Globus pallidus (tissue), 1 donor: ENCODE data around the gene SLFN11.
A peak's percentile ranks its signal among the peaks of the same experiment; 100 is the strongest.
"Not testable (repeated sequence)": the region's sequence is repeated elsewhere in the genome, so short reads cannot be mapped to it uniquely, and the experiment has no call there.

Experiments used
- DNase-seq: peaks from one replicate; pipeline ENCODE4 v3.0.0-alpha.2; 2015; ENCODE audit warnings: low spot score

The SLFN11 gene, protein sequence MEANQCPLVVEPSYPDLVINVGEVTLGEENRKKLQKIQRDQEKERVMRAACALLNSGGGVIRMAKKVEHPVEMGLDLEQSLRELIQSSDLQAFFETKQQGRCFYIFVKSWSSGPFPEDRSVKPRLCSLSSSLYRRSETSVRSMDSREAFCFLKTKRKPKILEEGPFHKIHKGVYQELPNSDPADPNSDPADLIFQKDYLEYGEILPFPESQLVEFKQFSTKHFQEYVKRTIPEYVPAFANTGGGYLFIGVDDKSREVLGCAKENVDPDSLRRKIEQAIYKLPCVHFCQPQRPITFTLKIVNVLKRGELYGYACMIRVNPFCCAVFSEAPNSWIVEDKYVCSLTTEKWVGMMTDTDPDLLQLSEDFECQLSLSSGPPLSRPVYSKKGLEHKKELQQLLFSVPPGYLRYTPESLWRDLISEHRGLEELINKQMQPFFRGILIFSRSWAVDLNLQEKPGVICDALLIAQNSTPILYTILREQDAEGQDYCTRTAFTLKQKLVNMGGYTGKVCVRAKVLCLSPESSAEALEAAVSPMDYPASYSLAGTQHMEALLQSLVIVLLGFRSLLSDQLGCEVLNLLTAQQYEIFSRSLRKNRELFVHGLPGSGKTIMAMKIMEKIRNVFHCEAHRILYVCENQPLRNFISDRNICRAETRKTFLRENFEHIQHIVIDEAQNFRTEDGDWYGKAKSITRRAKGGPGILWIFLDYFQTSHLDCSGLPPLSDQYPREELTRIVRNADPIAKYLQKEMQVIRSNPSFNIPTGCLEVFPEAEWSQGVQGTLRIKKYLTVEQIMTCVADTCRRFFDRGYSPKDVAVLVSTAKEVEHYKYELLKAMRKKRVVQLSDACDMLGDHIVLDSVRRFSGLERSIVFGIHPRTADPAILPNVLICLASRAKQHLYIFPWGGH

DNA sequence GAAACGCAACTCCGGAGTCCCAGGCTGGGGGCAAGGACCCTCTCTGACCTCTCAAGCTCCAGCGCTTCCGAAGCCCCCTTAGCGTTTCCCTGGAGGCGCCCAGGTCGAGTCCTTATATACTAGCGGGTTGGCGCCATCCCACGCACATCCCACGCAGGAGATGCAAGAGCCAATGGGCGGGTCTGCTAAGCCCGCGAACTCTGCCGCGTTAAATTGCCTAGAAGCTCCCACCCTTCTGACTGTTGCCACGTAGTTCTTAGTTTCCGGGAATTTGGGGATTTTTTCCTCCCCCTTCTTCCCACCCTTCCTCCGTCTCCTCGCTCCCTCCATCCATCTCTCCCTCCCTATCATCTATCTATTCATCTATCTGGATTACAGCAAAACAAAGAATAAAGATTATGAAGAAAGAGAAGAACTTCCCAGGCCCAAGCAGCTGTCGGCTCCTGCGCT is at the start of gene SLFN11:
Gene SLFN11 (minus strand): TSS at position 88 of the 450 bp plus-strand sequence. CDS start 9,814 bp downstream, outside the sequence.
- DNase-seq = peak; percentile 64

DNA sequence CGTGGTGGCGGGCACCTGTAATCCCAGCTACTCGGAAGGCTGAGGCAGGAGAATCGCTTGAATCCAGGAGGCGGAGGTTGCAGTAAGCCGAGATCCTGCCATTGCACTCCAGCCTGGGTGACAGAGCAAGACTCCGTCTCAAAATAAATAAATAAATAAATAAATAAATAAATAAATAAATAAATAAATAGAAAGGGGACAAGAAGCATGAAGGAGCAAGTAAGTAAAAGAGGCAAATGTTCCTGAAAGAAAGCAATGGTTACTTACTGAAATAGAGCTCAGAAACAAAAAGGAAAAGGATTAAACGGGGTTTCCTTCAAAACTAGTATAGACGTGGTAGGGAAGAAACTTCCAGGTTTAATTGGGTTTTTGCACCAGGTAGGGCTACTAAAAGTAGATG is 47.6 kb upstream of the SLFN11 start:
- DNase-seq = not testable (repeated sequence)

DNA sequence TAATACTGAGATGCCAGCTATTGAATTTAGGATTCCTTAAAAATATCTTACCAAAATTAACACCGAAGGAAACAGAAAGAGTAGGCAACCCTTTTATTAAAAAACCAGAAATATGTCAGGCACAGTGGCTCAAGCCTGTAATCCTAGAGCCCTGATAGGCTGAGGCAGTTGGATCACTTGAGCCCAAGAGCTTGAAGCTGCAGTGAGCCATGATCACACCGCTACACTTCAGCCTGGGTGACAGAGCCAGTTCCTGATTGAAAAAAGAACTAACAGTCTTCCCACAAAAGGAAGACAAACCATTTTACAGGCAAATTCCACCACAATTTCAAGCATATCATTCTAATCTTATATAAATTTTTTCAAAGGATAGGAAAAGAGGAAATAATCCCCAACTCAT is 43.2 kb upstream of the SLFN11 start:
- no peak for DNase-seq

DNA sequence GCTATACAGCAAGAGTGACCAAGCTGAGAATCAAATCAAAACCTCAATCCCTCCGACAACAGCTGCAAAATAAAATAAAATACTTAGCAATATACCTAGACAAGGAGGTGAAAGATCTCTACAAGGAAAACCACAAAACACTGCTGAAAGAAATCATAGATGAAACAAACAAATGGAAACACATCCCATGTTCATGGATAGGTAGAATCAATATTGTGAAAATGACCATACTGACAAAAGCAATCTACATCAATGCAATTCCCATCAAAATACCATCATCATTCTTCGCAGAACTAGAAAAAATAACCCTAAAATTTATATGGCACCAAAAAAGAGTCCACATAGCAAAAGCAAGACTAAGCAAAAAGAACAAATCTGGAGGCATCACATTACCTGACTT is 41.3 kb upstream of the SLFN11 start:
- not testable (repeated sequence) for DNase-seq

DNA sequence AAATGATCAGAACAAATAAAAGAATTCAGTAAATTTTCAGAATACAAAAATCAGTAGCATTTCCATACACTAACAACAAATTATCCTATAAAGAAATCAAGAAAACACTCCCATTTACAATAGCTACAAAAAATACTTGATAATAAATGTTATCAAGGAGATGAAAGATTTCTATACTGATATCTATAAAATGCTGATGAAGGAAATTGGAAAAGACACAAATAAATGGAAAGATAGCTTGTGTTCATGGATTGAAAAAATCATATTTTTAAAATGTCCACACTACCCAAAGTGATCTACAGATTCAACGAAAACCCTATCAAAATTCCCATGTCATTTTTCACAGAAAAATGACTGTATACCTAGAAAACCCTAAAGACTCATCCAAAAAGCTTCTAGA is 40.8 kb upstream of the SLFN11 start:
- DNase-seq = no peak

DNA sequence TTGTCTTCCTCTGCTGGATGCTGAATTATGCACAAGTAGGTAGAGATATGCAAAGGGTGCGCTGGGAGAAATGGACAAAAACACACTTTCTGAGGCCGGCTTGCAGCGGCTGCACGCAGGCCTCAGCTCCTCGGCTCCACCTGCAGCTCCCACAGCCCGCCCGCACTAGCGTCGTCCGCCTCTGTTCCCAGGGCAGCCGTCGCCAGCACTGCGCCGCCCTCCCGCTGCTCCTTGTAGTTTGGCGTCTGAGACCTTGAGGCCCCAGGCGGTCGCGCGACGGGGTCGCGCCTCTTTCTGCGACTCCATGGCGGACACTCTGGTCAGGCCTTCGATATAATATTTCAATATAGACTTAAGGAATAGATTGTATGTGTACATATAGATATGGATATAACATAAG is 34.1 kb upstream of the SLFN11 start:
- DNase-seq = no peak

DNA sequence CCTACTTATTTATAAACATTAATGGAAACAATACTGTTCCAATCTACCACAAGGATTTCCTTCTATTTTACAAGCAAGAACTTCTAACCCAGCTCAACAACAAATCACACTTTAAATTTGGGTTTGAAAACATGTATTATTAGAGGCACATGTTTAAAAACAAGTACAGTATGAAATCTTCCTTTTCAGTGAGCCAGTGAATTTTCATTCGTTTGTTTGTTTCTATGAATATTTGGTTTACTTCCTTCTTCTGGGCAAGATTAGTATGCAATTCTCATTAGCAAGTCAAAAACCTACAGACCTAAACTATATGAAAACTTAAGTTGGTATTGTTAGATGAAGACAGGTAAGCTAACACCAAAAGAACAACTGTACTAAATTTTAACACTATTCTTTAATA is 33.1 kb upstream of the SLFN11 start:
- no peak for DNase-seq

DNA sequence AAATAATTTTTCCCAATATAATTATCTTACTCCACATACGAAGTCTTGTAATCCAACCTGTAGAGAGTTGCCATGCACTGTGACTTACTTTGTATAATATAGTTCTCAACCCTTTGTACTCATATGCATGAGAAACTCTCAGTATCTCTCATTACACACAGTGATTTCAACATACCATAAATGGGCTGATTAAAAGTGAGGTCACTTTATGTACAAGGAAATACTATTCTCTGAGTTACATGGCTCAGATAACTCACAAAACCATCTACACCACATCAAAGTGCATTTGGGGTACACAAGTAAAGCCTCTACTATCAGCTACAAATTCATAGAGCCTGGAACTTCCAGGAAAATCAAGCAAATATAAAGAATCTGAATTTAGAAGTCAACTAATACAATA is 30.9 kb upstream of the SLFN11 start:
- DNase-seq = no peak

DNA sequence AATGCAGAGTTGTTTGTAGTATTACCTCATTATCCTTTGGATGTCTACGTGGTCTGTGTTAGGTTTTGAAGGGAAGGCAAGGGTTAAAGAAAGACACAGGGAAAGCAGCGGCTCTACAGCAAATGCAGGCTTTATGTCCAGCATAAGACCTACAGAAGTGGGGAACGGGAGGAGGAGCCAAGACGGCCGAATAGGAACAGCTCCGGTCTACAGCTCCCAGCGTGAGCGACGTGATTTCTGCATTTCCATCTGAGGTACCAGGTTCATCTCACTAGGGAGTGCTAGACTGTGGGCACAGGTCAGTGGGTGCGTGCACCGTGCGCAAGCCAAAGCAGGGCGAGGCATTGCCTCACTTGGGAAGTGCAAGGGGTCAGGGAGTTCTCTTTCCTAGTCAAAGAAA is 20.4 kb upstream of the SLFN11 start:
- DNase-seq = not testable (repeated sequence)

DNA sequence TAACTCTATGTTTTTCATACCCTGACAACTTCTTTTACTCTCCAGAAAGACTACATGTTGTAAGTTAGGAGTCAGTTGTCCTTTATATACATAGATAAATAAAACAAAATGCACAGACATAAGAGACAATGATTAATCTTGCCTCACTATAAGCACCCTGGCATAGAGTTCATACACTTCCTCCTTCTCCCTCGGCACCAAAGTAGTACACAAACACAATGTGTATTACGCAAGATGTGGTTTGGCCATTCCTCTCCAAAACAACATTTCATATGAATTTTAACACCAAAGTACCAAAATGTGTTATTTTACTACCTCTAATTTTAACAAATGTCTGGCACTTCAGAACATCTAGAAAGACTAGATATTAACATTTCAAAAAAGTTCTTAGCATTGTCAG is 17.2 kb upstream of the SLFN11 start:
- DNase-seq = no peak

DNA sequence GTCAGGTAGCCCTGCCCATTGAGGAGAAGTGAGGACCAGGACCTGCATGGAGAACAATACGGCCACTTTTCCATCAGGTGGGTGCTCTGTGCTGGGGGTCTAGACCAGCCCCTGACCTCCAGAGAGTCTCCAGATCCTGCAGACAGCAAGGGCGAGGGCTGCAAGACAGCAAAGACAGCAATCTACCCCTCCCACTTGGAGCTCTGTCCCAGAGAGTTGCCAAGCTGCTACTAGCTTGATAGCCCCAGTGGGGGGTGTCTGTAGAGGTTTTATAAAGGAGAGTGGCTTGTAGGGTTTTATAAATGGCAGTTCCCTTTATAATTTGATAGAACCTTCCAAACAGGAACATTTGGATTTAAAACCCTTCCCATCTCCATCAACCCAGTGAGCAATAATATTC is 16.7 kb upstream of the SLFN11 start:
- DNase-seq = no peak

DNA sequence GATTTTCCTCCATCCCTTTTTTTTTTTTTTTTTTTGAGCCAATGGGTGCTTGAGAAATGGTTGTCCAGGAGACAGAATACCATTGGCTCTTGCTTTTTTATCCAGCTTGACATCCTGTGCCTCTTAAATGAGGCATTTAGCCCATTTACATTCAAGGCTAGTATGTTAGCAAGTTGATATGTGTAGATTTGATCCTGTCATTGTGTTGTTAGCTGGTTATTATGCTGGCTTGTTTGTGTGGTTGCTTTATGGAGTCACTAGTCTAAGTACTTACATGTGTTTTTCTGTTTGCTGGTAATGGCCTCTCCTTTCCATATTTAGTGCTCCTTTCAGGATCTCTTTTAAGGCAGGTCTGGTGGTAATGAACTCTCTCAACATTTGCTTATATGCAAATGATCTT is 14.1 kb upstream of the SLFN11 start:
- no peak for DNase-seq

DNA sequence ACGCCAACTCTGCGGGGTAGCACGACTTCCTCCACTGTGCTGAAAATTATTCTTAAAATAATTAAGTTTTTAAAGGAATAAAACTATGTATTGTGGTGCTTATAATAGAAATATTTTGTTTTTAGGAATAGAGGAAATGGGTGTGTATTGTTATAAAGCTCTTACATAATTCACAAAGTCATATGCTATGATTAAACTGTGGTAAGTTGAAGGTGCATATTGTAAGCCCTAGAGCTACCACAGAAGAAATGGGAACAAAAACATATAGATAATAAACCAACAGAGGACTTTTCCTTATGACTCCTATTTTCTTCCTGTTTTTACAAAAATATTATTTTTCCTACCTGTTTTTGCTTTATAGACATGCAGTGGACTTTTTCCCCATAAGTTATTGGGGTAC is 4.3 kb upstream of the SLFN11 start:
- no peak for DNase-seq

DNA sequence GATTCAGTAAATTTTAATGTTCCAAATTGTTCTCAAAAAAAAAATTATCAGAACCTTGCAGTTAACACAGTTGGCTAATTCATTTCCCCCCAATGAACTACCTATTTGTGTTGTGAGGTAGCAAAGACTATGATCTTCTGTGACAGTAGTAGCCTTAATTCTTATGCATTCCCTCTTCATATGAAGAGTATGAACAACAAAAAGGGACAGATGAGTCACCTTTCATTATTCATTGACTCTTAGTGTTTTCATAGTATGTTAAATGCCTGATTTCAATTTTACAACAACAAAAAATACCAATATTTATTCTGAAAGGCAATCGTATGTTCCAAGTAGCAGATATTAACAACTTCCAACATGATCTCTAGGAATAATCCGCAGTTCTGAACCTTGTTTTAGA is 3.6 kb upstream of the SLFN11 start:
- no peak for DNase-seq

DNA sequence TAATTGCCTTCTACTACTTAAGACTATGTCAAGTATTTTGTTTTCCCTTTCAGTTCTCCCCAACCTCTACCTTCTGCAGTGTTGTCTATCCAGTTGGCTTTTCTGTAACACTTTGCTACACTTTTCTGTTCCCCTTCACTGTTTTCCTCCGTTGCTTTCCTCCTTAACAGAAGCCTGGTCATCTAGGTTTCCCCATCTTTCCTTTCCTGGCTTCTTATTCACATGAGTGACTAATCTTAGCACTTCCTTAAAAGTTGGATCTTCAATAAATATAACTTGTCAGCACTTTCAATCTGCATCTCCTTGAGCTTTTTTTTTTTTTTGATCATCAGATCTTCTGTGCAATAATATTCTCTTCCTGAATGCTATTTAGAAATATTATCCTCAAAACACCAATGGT is 2.8 kb upstream of the SLFN11 start:
- no peak for DNase-seq

DNA sequence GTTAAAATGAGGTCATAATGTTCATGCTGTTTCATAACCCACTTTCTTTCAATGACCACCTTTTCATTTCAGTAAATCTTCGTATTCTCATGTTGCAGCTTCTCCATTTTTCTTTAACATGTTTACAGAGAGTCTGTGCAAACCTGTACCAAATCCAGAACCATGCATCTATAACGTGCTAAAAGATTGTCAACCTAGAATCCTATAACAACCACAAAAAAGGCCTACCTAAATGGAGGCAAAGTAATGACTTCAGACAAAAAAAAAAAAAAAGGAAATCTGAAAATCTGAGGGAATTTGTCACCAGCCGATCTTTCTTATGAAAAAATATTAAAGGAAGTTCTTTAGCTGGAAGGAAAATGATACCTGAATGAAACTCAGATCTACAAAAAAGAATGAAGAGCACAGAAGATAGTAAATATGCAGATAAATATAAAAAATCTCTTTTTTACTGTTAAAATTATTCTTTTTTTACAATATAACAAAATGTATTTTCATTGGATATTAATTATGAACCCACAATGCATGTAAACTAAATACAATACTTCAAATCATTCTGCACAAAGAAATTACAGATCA is 1.4 kb upstream of the SLFN11 start:
- DNase-seq = no peak

DNA sequence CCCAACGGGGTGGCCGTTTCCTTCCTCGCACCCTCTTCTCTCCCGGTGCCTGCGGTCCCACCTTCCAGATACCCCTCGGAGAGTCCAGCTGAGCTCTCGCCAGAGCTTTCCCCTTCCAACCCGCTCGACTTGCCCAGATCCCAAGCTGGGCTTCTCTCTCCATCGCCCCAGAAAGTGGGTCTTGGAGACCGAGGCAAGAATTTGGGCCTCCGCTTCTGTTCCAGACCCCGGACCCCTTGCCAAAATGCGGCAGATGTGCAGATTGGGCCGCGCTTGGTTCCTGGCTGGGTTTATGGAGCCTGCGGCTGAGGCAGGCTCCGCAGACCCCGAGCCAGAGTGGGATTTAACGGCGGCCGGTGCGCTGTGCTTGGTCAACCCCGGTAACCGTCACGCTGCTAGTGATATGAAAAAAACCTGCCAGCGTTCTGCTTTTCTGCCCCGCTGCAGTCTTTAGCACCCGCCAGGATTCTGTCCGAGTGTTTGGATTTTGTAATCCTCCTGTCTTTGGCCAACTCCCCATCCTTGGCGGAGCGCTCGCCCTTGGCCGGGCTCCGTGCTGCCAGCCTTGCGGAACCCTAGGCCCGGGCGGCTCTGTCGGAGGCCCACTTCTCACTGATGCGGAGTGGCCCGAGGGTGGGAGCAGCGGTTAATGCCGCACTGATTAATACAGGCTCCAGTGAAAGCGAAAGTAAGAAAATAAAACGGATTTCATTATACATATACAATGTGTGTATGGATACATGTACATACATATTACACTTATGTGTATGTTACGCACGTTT is 754 bp upstream of the SLFN11 start:
- DNase-seq = peak; percentile 21

DNA sequence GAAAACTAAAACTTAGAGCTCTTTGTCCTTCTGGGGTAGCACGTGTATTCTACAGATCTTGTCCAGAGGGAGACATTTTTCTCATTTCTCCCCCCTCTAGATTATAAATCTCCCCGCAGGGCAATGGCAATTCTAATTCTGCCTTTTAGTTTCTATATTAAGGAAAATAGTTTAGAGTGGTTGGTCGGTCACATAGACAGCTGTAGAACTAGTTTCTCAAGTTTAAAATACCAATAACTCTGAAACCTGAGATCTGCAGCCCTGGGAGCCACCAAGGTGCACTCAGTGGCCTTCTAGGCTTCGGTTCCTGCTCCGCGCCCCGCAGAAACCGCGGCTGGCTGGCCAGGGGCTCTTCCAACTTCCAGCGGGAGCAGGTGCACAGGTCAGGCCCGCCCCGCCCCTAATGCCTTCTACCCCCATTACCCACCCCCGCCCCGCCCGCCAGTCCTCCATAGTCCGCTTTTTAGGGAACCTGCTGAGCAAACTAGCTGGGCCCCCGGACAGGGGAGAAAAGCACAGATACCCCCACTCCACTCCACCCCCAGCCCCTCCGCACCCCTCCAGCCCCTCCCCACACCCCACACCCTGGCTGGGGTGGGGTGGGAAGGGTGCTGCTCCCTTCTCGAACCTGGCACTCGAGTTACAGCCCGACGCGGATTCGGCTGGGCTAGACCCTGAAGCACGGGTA is 431 bp downstream of the SLFN11 start:
- DNase-seq = no peak

DNA sequence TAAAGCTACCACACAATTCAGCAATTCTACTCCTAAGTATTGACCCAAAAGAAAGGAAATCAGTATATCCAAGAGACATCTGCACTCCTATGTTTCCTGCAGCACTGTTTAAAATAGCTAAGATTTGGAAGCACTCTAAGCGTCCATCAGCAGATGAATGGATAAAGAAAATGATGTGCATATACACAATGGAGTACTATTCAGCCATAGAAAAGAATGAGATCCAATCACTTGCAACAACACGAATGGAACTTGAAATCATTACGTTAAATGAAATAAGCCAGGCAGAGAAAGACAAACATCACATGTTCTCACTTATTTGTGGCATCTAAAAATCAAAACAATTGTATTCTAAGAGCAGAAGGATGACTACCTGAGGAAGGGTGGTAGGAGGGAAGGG is 1.5 kb downstream of the SLFN11 start:
- DNase-seq = no peak

DNA sequence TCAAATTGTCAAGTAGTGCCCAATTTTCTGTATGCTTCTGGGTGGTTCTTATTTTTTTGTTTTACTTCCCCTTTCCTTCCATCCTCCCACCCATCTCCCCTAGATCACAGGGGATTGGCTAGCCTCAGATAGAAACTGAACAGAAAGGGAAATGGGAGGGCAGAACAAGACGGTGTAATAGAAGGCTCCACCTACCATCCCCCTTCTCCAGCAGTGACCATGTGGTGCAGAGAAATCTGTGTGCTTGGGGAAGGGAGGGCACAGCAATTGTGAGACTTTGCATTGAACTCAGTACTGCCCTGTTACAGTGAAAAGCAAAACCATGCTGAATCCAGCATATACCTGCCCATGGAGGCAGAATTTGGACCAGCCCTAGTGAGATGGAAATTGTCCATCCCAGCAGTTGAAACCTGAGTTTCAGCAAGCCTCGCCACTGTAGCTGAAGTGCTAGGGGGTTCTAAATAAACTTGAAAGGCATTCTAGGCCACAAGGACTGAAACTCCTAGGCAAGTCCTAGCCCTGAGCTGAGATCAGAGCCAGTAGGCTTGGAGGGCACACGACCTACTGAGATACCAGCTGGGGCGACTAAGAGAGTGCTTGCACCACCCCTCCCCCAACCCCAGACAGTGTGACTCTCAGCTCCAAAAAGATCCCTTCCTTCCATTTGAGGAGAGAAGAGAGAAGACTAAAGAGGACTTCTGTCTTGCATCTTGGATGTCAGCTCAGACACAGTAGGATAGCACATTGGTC is 5.2 kb downstream of the SLFN11 start:
- DNase-seq = peak; percentile 66

DNA sequence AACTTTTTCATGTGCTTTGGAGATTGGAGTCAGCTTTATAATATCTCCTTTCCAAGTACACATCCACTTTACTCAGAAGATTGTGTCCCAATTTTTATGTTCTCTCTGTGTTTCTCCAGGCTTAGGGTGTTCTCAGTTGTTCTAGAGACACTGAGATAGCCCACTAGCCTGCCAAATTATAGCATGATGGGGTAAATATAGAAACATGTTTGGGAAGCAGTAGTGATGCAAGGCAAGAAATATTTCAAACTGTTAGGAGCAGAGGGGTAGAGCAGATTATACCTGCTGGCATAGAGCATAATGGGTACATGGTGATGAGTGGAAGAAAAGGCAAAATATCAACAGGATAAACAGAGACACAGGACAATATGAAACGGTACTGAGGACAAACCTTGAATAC is 12.4 kb downstream of the SLFN11 start:
- DNase-seq = no peak
